HCT116 (cell line): ENCODE measurements around the gene PDE6B. TPM values are rescaled to one million over a fixed set of nuclear protein-coding genes. Genes with fewer than 3 reads are reported as not detected.

Experiments
- ATAC-seq: fragments of 200-7000 bp; cut with Tn5 transposase; 2 replicates; pipeline ENCODE4 v1.9.1; 2020; ENCODE audit warnings: mild to moderate bottlenecking, moderate library complexity
- BruUV-seq: library from RNA; stranded (reverse); fragments of 400-500 nt; replicated peaks from 2 replicates; lab custom pipeline; 2021; lab: Mats Ljungman, UMichigan
- CTCF ChIA-PET: fragments of 300-600 bp; sonication (Branson Sonifier 250); formaldehyde crosslinking; loops from one replicate; lab custom pipeline; 2021; ENCODE audit warnings: antibody characterized with exemption; lab: Charles Lee
- POLR2A ChIA-PET: fragments of 300-600, 350-600 bp; sonication (Branson Sonifier 250); formaldehyde crosslinking; loops from one replicate; lab custom pipeline; 2021; ENCODE audit warnings: antibody characterized with exemption; lab: Charles Lee
- RAD21 ChIA-PET, 2 experiments: fragments of 300-600 bp; sonication (Branson Sonifier 250); formaldehyde crosslinking; loops; one replicate each; lab custom pipeline; 2023; ENCODE audit warnings: low total read pairs in 2 of 2; ENCODE audit not compliant: uncharacterized antibody in 2 of 2, unreplicated experiment in 2 of 2, low non-redundant PET in 1 of 2; lab: Charles Lee
- DNase-seq: peaks from one replicate; pipeline ENCODE4 v3.0.0-alpha.2; 2010; ENCODE audit warnings: low read depth, low spot score
- H2AFZ ChIP-seq: fragments of 200-600 bp; shearing (Covaris generic), sonication (generic); 2 replicates; pipeline ENCODE4 v1.6.1; 2017; ENCODE audit warnings: low read depth, mixed run types, mixed read lengths, antibody characterized with exemption, low read length; ENCODE audit not compliant: poor library complexity, severe bottlenecking
- H3K27ac ChIP-seq: 2 replicates; pipeline ENCODE4 v1.5.1; 2012; ENCODE audit warnings: low read depth, low read length
- H3K27me3 ChIP-seq: fragments of 200-600 bp; sonication (generic); 2 replicates; pipeline ENCODE4 v1.6.1; 2016; ENCODE audit warnings: mixed run types, low read length, mixed read lengths; ENCODE audit not compliant: insufficient read depth
- H3K36me3 ChIP-seq, 2 experiments: fragments of 200-500 bp in 1 of 2; fragments of 200-600 bp in 1 of 2; sonication (Bioruptor generic) in 1 of 2; sonication (generic) in 1 of 2; 2 replicates each; pipeline versions ENCODE4 v1.5.1 to v1.6.1; 2014 to 2016; ENCODE audit warnings: low read length in 2 of 2, inconsistent platforms in 1 of 2, mixed read lengths in 1 of 2, mixed run types in 1 of 2; ENCODE audit not compliant: insufficient read depth in 2 of 2, control insufficient read depth in 1 of 2
- H3K4me1 ChIP-seq, 2 experiments: fragments of 200-600 bp in 1 of 2; sonication (generic) in 1 of 2; 2 replicates each; pipeline versions ENCODE4 v1.5.1 to v1.6.1; 2012 to 2017; ENCODE audit warnings: low read length in 2 of 2, inconsistent platforms in 1 of 2, mild to moderate bottlenecking in 1 of 2, mixed read lengths in 1 of 2, mixed run types in 1 of 2, moderate library complexity in 1 of 2; ENCODE audit not compliant: insufficient read depth in 2 of 2, control insufficient read depth in 1 of 2
- H3K4me2 ChIP-seq: fragments of 200-600 bp; sonication (generic); 2 replicates; pipeline ENCODE4 v1.6.1; 2017; ENCODE audit warnings: mixed run types, low read length, mixed read lengths
- H3K4me3 ChIP-seq, 2 experiments: fragments of 200-600 bp in 1 of 2; sonication (generic) in 1 of 2; replicated peaks in 1 of 2; 2 replicates each; pipeline ENCODE4 v1.5.1; 2011 to 2016; ENCODE audit warnings: low read length in 2 of 2, control low read depth in 1 of 2, low read depth in 1 of 2, mild to moderate bottlenecking in 1 of 2, mixed read lengths in 1 of 2, mixed run types in 1 of 2
- H3K79me2 ChIP-seq: fragments of 200-600 bp; sonication (generic); 2 replicates; pipeline ENCODE4 v1.6.1; 2017; ENCODE audit warnings: mild to moderate bottlenecking, mixed run types, low read length, moderate library complexity, mixed read lengths; ENCODE audit not compliant: insufficient read depth
- H3K9ac ChIP-seq: fragments of 200-600 bp; sonication (generic); 2 replicates; pipeline ENCODE4 v1.6.1; 2016; ENCODE audit warnings: low read length, mixed read lengths
- H3K9me2 ChIP-seq: fragments of 200-600 bp; sonication (generic), shearing (Covaris generic); 2 replicates; pipeline ENCODE4 v1.6.1; 2017; ENCODE audit warnings: mixed run types, mild to moderate bottlenecking, moderate library complexity; ENCODE audit not compliant: insufficient read depth
- H3K9me3 ChIP-seq, 2 experiments: fragments of 200-500 bp in 1 of 2; fragments of 200-600 bp in 1 of 2; sonication (Bioruptor generic) in 1 of 2; sonication (generic) in 1 of 2; 2 replicates each; pipeline ENCODE4 v1.6.1; 2014 to 2017; ENCODE audit warnings: low read length in 2 of 2, mixed read lengths in 2 of 2, inconsistent platforms in 1 of 2, low read depth in 1 of 2, mild to moderate bottlenecking in 1 of 2, mixed run types in 1 of 2, moderate library complexity in 1 of 2; ENCODE audit not compliant: control insufficient read depth in 1 of 2, insufficient read depth in 1 of 2
- H4K20me1 ChIP-seq: fragments of 200-600 bp; sonication (generic), shearing (Covaris generic); 2 replicates; pipeline ENCODE4 v1.6.1; 2017; ENCODE audit warnings: mixed run types, mild to moderate bottlenecking, moderate library complexity; ENCODE audit not compliant: insufficient read depth
- CEBPB ChIP-seq: IDR thresholded peaks from 2 replicates; pipeline ENCODE4 v1.6.1; 2012; ENCODE audit warnings: low read depth
- SRF ChIP-seq: IDR thresholded peaks from 2 replicates; pipeline ENCODE4 v1.6.1; 2012; ENCODE audit warnings: low read depth
- TCF7L2 ChIP-seq: IDR thresholded peaks from 2 replicates; pipeline ENCODE4 v1.7.0; 2011; ENCODE audit warnings: borderline replicate concordance, inconsistent platforms; ENCODE audit not compliant: insufficient read depth, insufficient read length; ENCODE audit errors: extremely low read depth
- ZFX ChIP-seq: fragments of 450-650 bp; IDR thresholded peaks from 2 replicates; pipeline ENCODE4 v1.6.1; 2017
- intact Hi-C: fragments of 100-400 bp; cut with micrococcal nuclease; formaldehyde crosslinking; loops from 2 replicates; pipeline ENCODE4 v1.10.0; 2022
- total RNA-seq: library from RNA; stranded (reverse); gene quantifications from one replicate; pipeline ENCODE4 v1.2.1, GENCODE V29; 2021; ENCODE audit not compliant: unreplicated experiment
- TF ChIP-seq, protein P1 (sequence below), 3 experiments: fragments of 200-600 bp in 1 of 3; sonication (generic) in 1 of 3; IDR thresholded peaks in 2 of 3; conservative IDR thresholded peaks in 1 of 3; 2 replicates each; pipeline ENCODE4 v1.5.1; 2012 to 2017; ENCODE audit warnings: low read depth in 2 of 3, low read length in 2 of 3, antibody characterized with exemption in 1 of 3, borderline replicate concordance in 1 of 3, control low read depth in 1 of 3, mild to moderate bottlenecking in 1 of 3, mixed read lengths in 1 of 3, mixed run types in 1 of 3, moderate library complexity in 1 of 3; ENCODE audit not compliant: insufficient read depth in 1 of 3
- TF ChIP-seq, protein P2 (sequence below): IDR thresholded peaks from 2 replicates; pipeline ENCODE4 v1.6.1; 2012
- TF ChIP-seq, protein P3 (sequence below): IDR thresholded peaks from 2 replicates; pipeline ENCODE4 v1.6.1; 2011; ENCODE audit warnings: mild to moderate bottlenecking, low read length, moderate library complexity; ENCODE audit not compliant: insufficient replicate concordance; ENCODE audit errors: extremely low read depth

PDE6B gene
- total RNA-seq, 1 experiment from 2014 or later: not detected

DNA sequence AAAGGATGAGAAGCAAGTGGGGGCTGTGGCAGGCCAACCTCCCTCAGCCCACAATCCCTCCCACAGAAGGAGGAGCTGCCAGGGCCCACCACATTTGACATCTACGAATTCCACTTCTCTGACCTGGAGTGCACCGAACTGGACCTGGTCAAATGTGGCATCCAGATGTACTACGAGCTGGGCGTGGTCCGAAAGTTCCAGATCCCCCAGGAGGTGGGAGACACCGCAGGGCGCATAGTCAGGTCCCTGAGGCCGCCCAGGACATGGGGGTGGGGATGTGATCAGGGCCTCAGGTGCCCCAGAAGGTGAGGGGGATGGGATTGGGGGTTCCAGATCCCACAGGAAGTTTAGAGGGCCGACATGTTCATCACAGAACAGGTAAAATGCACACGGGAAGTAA is 35.0 kb downstream of the PDE6B start:
- H3K9ac ChIP-seq: no peak overlapping the region
- H3K79me2 ChIP-seq: no peaks in the 10 kb centered on the region
- no peak overlapping the region for H3K27ac ChIP-seq
- ChIA-PET RAD21 (no interaction called here), CTCF (no interaction called here), POLR2A (no interaction called here)
- BruUV-seq: no TSS peak
- H2AFZ ChIP-seq: no peak overlapping the region
- no peaks in the 10 kb centered on the region for H3K9me2 ChIP-seq
- intact Hi-C loops: no loop called here
- H3K4me2 ChIP-seq: no peak overlapping the region
- no peak overlapping the region for H3K4me3 ChIP-seq
- no peak for ATAC-seq
- H3K27me3 ChIP-seq: no peaks in the 10 kb centered on the region
- no peaks in the 10 kb centered on the region for H4K20me1 ChIP-seq
- no peaks in the 10 kb centered on the region for H3K36me3 ChIP-seq
- DNase-seq: no peak
- no peaks in the 10 kb centered on the region for H3K4me1 ChIP-seq
- TF ChIP-seq CEBPB (no peak), TCF7L2 (no peak), SRF (no peak), ZFX (no peak)
- TF ChIP-seq, protein P1, sequence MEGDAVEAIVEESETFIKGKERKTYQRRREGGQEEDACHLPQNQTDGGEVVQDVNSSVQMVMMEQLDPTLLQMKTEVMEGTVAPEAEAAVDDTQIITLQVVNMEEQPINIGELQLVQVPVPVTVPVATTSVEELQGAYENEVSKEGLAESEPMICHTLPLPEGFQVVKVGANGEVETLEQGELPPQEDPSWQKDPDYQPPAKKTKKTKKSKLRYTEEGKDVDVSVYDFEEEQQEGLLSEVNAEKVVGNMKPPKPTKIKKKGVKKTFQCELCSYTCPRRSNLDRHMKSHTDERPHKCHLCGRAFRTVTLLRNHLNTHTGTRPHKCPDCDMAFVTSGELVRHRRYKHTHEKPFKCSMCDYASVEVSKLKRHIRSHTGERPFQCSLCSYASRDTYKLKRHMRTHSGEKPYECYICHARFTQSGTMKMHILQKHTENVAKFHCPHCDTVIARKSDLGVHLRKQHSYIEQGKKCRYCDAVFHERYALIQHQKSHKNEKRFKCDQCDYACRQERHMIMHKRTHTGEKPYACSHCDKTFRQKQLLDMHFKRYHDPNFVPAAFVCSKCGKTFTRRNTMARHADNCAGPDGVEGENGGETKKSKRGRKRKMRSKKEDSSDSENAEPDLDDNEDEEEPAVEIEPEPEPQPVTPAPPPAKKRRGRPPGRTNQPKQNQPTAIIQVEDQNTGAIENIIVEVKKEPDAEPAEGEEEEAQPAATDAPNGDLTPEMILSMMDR (IDR thresholded peaks at IDR 0.05 in 2 of 3, conservative IDR thresholded peaks at IDR 0.05 in 1 of 3; ENCODE audit: borderline replicate concordance in 1 of 3, insufficient read depth in 1 of 3, low read depth in 2 of 3, low read length in 2 of 3): no peak
- TF ChIP-seq, protein P2, sequence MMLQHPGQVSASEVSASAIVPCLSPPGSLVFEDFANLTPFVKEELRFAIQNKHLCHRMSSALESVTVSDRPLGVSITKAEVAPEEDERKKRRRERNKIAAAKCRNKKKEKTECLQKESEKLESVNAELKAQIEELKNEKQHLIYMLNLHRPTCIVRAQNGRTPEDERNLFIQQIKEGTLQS: no peak
- TF ChIP-seq, protein P3, sequence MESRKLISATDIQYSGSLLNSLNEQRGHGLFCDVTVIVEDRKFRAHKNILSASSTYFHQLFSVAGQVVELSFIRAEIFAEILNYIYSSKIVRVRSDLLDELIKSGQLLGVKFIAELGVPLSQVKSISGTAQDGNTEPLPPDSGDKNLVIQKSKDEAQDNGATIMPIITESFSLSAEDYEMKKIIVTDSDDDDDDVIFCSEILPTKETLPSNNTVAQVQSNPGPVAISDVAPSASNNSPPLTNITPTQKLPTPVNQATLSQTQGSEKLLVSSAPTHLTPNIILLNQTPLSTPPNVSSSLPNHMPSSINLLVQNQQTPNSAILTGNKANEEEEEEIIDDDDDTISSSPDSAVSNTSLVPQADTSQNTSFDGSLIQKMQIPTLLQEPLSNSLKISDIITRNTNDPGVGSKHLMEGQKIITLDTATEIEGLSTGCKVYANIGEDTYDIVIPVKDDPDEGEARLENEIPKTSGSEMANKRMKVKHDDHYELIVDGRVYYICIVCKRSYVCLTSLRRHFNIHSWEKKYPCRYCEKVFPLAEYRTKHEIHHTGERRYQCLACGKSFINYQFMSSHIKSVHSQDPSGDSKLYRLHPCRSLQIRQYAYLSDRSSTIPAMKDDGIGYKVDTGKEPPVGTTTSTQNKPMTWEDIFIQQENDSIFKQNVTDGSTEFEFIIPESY: no peak
- H3K9me3 ChIP-seq: no peaks in the 10 kb centered on the region
